B cell (primary cell): ENCODE data around the gene SLC25A25. TPM values are rescaled to one million over a fixed set of nuclear protein-coding genes. Genes with fewer than 3 reads are reported as not detected.
A peak's percentile ranks its signal among the peaks of the same experiment; 100 is the strongest.
"Not testable (repeated sequence)": the region's sequence is repeated elsewhere in the genome, so short reads cannot be mapped to it uniquely, and the experiment has no call there.

Source experiments
- ATAC-seq: fragments of 200-7000 bp; cut with Tn5 transposase; one replicate; pipeline ENCODE4 v1.10.0; 2021; ENCODE audit warnings: low read depth, mild to moderate bottlenecking, moderate number of reproducible peaks, moderate library complexity
- CTCF ChIA-PET: fragments of 350-600 bp; sonication (Branson Sonifier 250); formaldehyde crosslinking; loops from one replicate; lab custom pipeline; 2021; ENCODE audit warnings: antibody characterized with exemption, inconsistent platforms; lab: Charles Lee
- POLR2A ChIA-PET: fragments of 350-600 bp; sonication (Branson Sonifier 250); formaldehyde crosslinking; loops from one replicate; lab custom pipeline; 2021; ENCODE audit warnings: antibody characterized with exemption; lab: Charles Lee
- DNase-seq: peaks from one replicate; pipeline ENCODE4 v3.0.0; 2013
- H2AFZ ChIP-seq: 2 replicates; pipeline ENCODE4 v1.6.1; 2012; ENCODE audit warnings: mild to moderate bottlenecking, low read depth, low read length; ENCODE audit not compliant: insufficient read depth, poor library complexity, severe bottlenecking
- H3K27ac ChIP-seq, 2 donors: 1 replicate in 1 of 2; 2 replicates in 1 of 2; pipeline ENCODE4 v1.5.1; 2012 to 2013; ENCODE audit warnings: low read length in 2 of 2, mild to moderate bottlenecking in 2 of 2, moderate library complexity in 1 of 2
- H3K27me3 ChIP-seq, 4 experiments: fragments of 200-600 bp in 1 of 4; sonication (generic) in 1 of 4; replicated peaks in 1 of 4; 1 replicate in 2 of 4; 2 replicates in 2 of 4; pipeline versions ENCODE4 v1.6.1 to v1.7.0; 2013 to 2016; ENCODE audit warnings: low read length in 3 of 4, mild to moderate bottlenecking in 2 of 4, mixed read lengths in 1 of 4, moderate library complexity in 1 of 4; ENCODE audit not compliant: insufficient read depth in 4 of 4, control insufficient read depth in 3 of 4; ENCODE audit errors: control extremely low read depth in 1 of 4
- H3K36me3 ChIP-seq, 2 experiments: replicated peaks in 1 of 2; 1 replicate in 1 of 2; 2 replicates in 1 of 2; pipeline versions ENCODE4 v1.6.1 to v1.7.1; 2013; ENCODE audit warnings: low read length in 1 of 2; ENCODE audit not compliant: insufficient read depth in 2 of 2, control insufficient read depth in 1 of 2; ENCODE audit errors: control extremely low read depth in 1 of 2, extremely low read depth in 1 of 2
- H3K4me1 ChIP-seq, 2 donors: fragments of 200-600 bp in 1 of 2; sonication (generic) in 1 of 2; 1 replicate in 1 of 2; 2 replicates in 1 of 2; pipeline versions ENCODE4 v1.5.1 to v1.6.1; 2013 to 2017; ENCODE audit warnings: low read length in 2 of 2; ENCODE audit not compliant: control insufficient read depth in 2 of 2, insufficient read depth in 2 of 2
- H3K4me2 ChIP-seq: replicated peaks from 2 replicates; pipeline ENCODE3; 2012; ENCODE audit warnings: mild to moderate bottlenecking, low read depth, low read length; ENCODE audit not compliant: poor library complexity, severe bottlenecking
- H3K4me3 ChIP-seq, 5 experiments: fragments of 200-600 bp in 1 of 5; sonication (generic) in 1 of 5; 1 replicate in 3 of 5; 2 replicates in 2 of 5; pipeline versions ENCODE4 v1.5.1 to v1.7.0; 2011 to 2016; ENCODE audit warnings: low read length in 4 of 5, mild to moderate bottlenecking in 4 of 5, low read depth in 2 of 5, control low read depth in 1 of 5, moderate library complexity in 1 of 5; ENCODE audit not compliant: insufficient read depth in 1 of 5; ENCODE audit errors: control extremely low read depth in 1 of 5, extremely low read depth in 1 of 5
- H3K79me2 ChIP-seq: fragments of 200-600 bp; sonication (generic); one replicate; pipeline ENCODE4 v1.6.0; 2016; ENCODE audit warnings: low read length; ENCODE audit not compliant: control insufficient read depth, insufficient read depth
- H3K9ac ChIP-seq: fragments of 200-600 bp; sonication (generic); 2 replicates; pipeline ENCODE4 v1.6.1; 2017; ENCODE audit warnings: mild to moderate bottlenecking, low read length, moderate library complexity
- H3K9me3 ChIP-seq, 3 donors: one replicate each; pipeline versions ENCODE4 v1.6.1 to v1.7.1; 2013; ENCODE audit warnings: low read length in 2 of 3; ENCODE audit not compliant: control insufficient read depth in 2 of 3, insufficient read depth in 1 of 3; ENCODE audit errors: control extremely low read depth in 1 of 3
- H4K20me1 ChIP-seq: 2 replicates; pipeline ENCODE4 v1.6.0; 2012; ENCODE audit warnings: mild to moderate bottlenecking, low read length; ENCODE audit not compliant: insufficient read depth, control insufficient read depth, poor library complexity, severe bottlenecking
- H3K27ac Mint-ChIP-seq: one replicate; pipeline ENCODE4 v1.8.0; 2021; ENCODE audit warnings: mixed read lengths
- H3K27me3 Mint-ChIP-seq: one replicate; pipeline ENCODE4 v1.8.0; 2021; ENCODE audit warnings: mixed read lengths
- H3K4me1 Mint-ChIP-seq: one replicate; pipeline ENCODE4 v1.8.0; 2021; ENCODE audit warnings: mixed read lengths
- H3K4me3 Mint-ChIP-seq: one replicate; pipeline ENCODE4 v1.8.0; 2021; ENCODE audit warnings: mixed read lengths
- H3K9me3 Mint-ChIP-seq: one replicate; pipeline ENCODE4 v1.8.0; 2022; ENCODE audit warnings: mixed read lengths; ENCODE audit not compliant: insufficient read depth
- CTCF ChIP-seq: fragments of 200-600 bp; IDR thresholded peaks from one replicate; pipeline ENCODE4 v1.8.0; 2022; ENCODE audit warnings: antibody characterized with exemption, mild to moderate bottlenecking
- WGBS: methylation state at CpG from one replicate; pipeline ENCODE4 v1.1.5; 2013; ENCODE audit warnings: missing lambda C conversion rate; ENCODE audit not compliant: insufficient coverage; 5-methylcytosine and 5-hydroxymethylcytosine counted together
- intact Hi-C: fragments of 100-400 bp; cut with micrococcal nuclease; formaldehyde crosslinking; loops from one replicate; pipeline ENCODE4 v1.10.0; 2022
- polyA plus RNA-seq: library from polyadenylated mRNA; depleted of rRNA; stranded (reverse); fragments of >200 nt; gene quantifications from 2 replicates; pipeline ENCODE4 v1.2.3, GENCODE V29; 2012
- total RNA-seq, 2 donors: library from RNA; stranded (reverse); fragments of 120-200 nt in 1 of 2; gene quantifications; 1 replicate in 1 of 2; 2 replicates in 1 of 2; pipeline versions ENCODE4 v1.2.3 to v1.2.4, GENCODE V29; 2013 to 2022

SLC25A25 gene
- total and polyA plus RNA-seq, 2 donors (not counting 1 experiment from before 2014, with no cell fraction given) = 12.1 to 18.6 TPM

GRCh38 chr9:128129976-128130590 lies 62.1 kb downstream of the SLC25A25 start:
- peaks cover 25 to 31% of the 10 kb centered on the region in 2 donors for H3K4me1 ChIP-seq
- H3K4me2 ChIP-seq, H3K9me3 Mint-ChIP-seq, H3K36me3 ChIP-seq, H3K27ac ChIP-seq, H3K9me3 ChIP-seq, ATAC-seq, H3K4me3 ChIP-seq, H3K9ac ChIP-seq, H3K27me3 ChIP-seq, POLR2A ChIA-PET, H2AFZ ChIP-seq, DNase-seq: not testable (repeated sequence)
- CTCF ChIA-PET = interaction anchor here (6.1 kb wide), 1 partner anchor 13 kb away, joined by 49 read pairs; no protein-coding TSS in a partner anchor
- Mint-ChIP-seq H3K4me1 (peaks cover 31% of the 10 kb centered on the region), H3K27ac (peak overlapping the region; percentile 67), H3K4me3 (peak overlapping the region; percentile 95), H3K27me3 (peaks cover 16% of the 10 kb centered on the region)
- H4K20me1 ChIP-seq = peaks cover 12% of the 10 kb centered on the region
- peaks cover 23% of the 10 kb centered on the region for H3K79me2 ChIP-seq
- peak; percentile 70 for TF ChIP-seq CTCF
- WGBS = 8% methylated on average over 4 of the region's 12 CpGs
- intact Hi-C loops = loop anchor here (2.0 to 10.0 kb wide), 4 partner anchors 212 to 907 kb away; partner anchors contain the start of genes KYAT1, LRRC8A, MIGA2 and SH2D3C

GRCh38 chr9:128130651-128131050 lies 62.6 kb downstream of the SLC25A25 start:
- ATAC-seq, H3K9ac ChIP-seq, H3K4me3 Mint-ChIP-seq, H3K27me3 ChIP-seq, H3K27ac Mint-ChIP-seq, H3K36me3 ChIP-seq, H3K9me3 ChIP-seq, POLR2A ChIA-PET, H3K9me3 Mint-ChIP-seq, H3K4me3 ChIP-seq, intact Hi-C loops, DNase-seq, H3K4me2 ChIP-seq, CTCF ChIA-PET, H3K27ac ChIP-seq, H2AFZ ChIP-seq, H4K20me1 ChIP-seq: not testable (repeated sequence)
- peaks cover 17% of the 10 kb centered on the region for H3K79me2 ChIP-seq
- H3K4me1 ChIP-seq = peaks cover 20 to 26% of the 10 kb centered on the region in 2 donors
- Mint-ChIP-seq H3K27me3 (peaks cover 21% of the 10 kb centered on the region), H3K4me1 (peaks cover 25% of the 10 kb centered on the region)
- 71% methylated on average over 6 of the region's 7 CpGs for WGBS

DNA sequence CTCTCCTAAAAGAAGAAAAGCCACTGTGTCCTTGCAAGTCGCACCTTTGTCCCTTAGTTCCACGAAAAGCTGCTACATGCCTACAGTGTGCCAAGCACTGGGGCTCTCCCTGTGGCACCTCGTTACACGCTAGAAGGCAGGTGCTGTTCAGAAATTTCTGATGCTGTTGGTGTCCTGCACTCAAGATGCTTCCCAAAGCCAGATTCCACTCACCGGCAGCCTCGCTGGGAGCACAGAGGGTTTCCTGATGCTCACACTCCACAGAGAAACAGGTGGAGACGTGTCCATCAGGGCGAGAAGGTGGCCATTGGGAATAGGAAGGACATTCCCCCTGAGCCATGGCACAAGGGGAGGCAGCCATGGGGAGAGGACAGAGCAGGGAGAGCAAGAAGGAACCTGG lies 63.3 kb downstream of the SLC25A25 start:
- H3K9me3 ChIP-seq, POLR2A ChIA-PET, H3K9ac ChIP-seq, DNase-seq, H4K20me1 ChIP-seq, H3K27me3 ChIP-seq, H3K27ac Mint-ChIP-seq, H3K9me3 Mint-ChIP-seq, H2AFZ ChIP-seq, intact Hi-C loops, H3K4me2 ChIP-seq, ATAC-seq, H3K4me3 Mint-ChIP-seq, H3K27ac ChIP-seq, H3K4me3 ChIP-seq, H3K36me3 ChIP-seq: not testable (repeated sequence)
- Histone ChIP-seq H3K4me1 (peaks cover 13 to 19% of the 10 kb centered on the region in 2 donors), H3K79me2 (peaks cover 10% of the 10 kb centered on the region)
- CTCF ChIA-PET = interaction anchor here (1.3 kb wide), 1 partner anchor 16 kb away, joined by 3 read pairs; no protein-coding TSS in a partner anchor
- 96% methylated on average over 5 of the region's 8 CpGs for WGBS
- Mint-ChIP-seq H3K27me3 (peaks cover 25% of the 10 kb centered on the region), H3K4me1 (peaks cover 18% of the 10 kb centered on the region)
